Liver (tissue), 3 donors: ENCODE data around the gene ABCG5.

Experiments used
- EGR1 ChIP-seq, 2 donors: IDR thresholded peaks; 2 replicates each; pipeline ENCODE4 v1.6.1; 2016 to 2018; ENCODE audit warnings: antibody characterized with exemption in 2 of 2, low read depth in 2 of 2
- JUND ChIP-seq, 2 donors: IDR thresholded peaks; 2 replicates each; pipeline ENCODE4 v1.6.1; 2016; ENCODE audit warnings: antibody characterized with exemption in 2 of 2
- NR2F2 ChIP-seq: IDR thresholded peaks from 2 replicates; pipeline ENCODE4 v1.6.1; 2016; ENCODE audit warnings: antibody characterized with exemption
- RAD21 ChIP-seq, 2 donors: IDR thresholded peaks; 2 replicates each; pipeline ENCODE4 v1.6.1; 2016; ENCODE audit warnings: antibody characterized with exemption in 2 of 2, mild to moderate bottlenecking in 2 of 2
- TF ChIP-seq, protein P1 (sequence below): fragments of 150-350 bp; IDR thresholded peaks from 2 replicates; pipeline ENCODE4 v1.5.1; 2017; ENCODE audit warnings: improper control_type of control experiment, low read depth, low read length; ENCODE audit not compliant: missing input control
- TF ChIP-seq, protein P2 (sequence below): IDR thresholded peaks from 2 replicates; pipeline ENCODE4 v1.6.1; 2016; ENCODE audit warnings: antibody characterized with exemption
- donor health status: healthy.
- donor health status: healthy.

DNA sequence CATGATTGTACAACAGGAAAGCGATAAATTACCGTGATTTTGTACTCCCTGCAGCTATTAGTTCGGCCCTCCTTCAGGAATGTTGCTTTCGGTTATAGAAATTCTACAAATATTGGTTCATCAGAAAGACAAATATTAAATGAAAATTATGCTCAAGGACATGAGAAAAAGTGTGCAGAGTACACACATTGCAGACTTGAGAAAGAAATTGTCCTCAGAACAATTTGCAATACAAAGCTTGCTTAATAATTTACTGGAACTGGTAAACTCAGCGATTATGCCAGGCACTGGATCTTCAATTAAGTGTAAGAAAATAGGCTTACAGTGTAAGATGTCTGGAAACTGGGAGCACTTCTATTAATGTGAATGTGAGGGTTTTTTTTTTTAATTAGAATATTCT is 46.0 kb upstream of the ABCG5 start:
- TF ChIP-seq, protein P1, sequence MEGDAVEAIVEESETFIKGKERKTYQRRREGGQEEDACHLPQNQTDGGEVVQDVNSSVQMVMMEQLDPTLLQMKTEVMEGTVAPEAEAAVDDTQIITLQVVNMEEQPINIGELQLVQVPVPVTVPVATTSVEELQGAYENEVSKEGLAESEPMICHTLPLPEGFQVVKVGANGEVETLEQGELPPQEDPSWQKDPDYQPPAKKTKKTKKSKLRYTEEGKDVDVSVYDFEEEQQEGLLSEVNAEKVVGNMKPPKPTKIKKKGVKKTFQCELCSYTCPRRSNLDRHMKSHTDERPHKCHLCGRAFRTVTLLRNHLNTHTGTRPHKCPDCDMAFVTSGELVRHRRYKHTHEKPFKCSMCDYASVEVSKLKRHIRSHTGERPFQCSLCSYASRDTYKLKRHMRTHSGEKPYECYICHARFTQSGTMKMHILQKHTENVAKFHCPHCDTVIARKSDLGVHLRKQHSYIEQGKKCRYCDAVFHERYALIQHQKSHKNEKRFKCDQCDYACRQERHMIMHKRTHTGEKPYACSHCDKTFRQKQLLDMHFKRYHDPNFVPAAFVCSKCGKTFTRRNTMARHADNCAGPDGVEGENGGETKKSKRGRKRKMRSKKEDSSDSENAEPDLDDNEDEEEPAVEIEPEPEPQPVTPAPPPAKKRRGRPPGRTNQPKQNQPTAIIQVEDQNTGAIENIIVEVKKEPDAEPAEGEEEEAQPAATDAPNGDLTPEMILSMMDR: no peak
- TF ChIP-seq RAD21 (IDR thresholded peaks at IDR 0.05) (no peak), EGR1 (IDR thresholded peaks at IDR 0.05; ENCODE audit: low read depth in 2 of 2) (no peak), NR2F2 (no peak), JUND (IDR thresholded peaks at IDR 0.05) (no peak)
- TF ChIP-seq, protein P2, sequence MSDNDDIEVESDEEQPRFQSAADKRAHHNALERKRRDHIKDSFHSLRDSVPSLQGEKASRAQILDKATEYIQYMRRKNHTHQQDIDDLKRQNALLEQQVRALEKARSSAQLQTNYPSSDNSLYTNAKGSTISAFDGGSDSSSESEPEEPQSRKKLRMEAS: no peak
